Suprapubic skin (tissue), 3 donors: ENCODE data around the gene OR4C13.
"Not testable (repeated sequence)": the region's sequence is repeated elsewhere in the genome, so short reads cannot be mapped to it uniquely, and the experiment has no call there.

Source experiments
- EP300 ChIP-seq: sonication (generic); formaldehyde crosslinking; IDR thresholded peaks from one replicate; pipeline ENCODE4 v1.6.1; 2017; ENCODE audit warnings: antibody characterized with exemption
- POLR2A ChIP-seq, 2 donors: fragments of 450-650 bp; IDR thresholded peaks; one replicate each; pipeline ENCODE4 v1.6.1; 2017; ENCODE audit warnings: antibody characterized with exemption in 2 of 2, mild to moderate bottlenecking in 2 of 2, moderate library complexity in 2 of 2
- TF ChIP-seq, protein P1 (sequence below), 2 donors: fragments of 200-600 bp in 1 of 2; fragments of 450-650 bp in 1 of 2; sonication (generic) in 1 of 2; IDR thresholded peaks; one replicate each; pipeline ENCODE4 v1.5.1; 2016 to 2019; ENCODE audit warnings: antibody characterized with exemption in 2 of 2, mild to moderate bottlenecking in 1 of 2, moderate library complexity in 1 of 2

DNA sequence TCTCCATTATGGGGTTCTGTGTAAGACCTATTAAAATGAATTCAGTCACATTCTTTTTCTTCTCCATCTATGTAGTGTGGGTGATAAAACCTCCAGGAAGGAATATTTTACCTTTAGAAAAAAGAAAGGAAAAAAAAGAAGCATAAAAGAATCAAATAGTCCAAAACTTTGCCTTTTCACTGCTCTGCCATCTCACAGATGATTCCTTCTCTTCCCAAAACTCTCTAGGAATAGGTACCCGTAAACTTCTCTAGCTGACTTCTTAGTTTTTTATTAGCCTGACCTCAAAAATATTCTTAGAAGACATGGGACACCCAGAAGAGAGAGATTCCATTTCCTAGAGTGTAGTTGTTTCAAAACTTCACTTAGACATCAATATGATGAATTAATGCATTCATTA is 30.2 kb downstream of the OR4C13 start, which contains the start of gene OR4C12:
- TF ChIP-seq, protein P1, sequence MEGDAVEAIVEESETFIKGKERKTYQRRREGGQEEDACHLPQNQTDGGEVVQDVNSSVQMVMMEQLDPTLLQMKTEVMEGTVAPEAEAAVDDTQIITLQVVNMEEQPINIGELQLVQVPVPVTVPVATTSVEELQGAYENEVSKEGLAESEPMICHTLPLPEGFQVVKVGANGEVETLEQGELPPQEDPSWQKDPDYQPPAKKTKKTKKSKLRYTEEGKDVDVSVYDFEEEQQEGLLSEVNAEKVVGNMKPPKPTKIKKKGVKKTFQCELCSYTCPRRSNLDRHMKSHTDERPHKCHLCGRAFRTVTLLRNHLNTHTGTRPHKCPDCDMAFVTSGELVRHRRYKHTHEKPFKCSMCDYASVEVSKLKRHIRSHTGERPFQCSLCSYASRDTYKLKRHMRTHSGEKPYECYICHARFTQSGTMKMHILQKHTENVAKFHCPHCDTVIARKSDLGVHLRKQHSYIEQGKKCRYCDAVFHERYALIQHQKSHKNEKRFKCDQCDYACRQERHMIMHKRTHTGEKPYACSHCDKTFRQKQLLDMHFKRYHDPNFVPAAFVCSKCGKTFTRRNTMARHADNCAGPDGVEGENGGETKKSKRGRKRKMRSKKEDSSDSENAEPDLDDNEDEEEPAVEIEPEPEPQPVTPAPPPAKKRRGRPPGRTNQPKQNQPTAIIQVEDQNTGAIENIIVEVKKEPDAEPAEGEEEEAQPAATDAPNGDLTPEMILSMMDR (IDR thresholded peaks at IDR 0.05), result not testable (repeated sequence)
- not testable (repeated sequence) for TF ChIP-seq POLR2A (IDR thresholded peaks at IDR 0.05); EP300
